GM21447 (cell line): Measurements from ENCODE around the gene PROM2.

Experiments used
- ATAC-seq: cut with Tn5 transposase; IDR thresholded peaks from one replicate; pipeline ENCODE4 v1.9.1; 2021; ENCODE audit not compliant: unreplicated experiment

Gene PROM2

GRCh38 chr2:95319481-95320343 is 45.5 kb downstream of the PROM2 start:
- ATAC-seq: no peak

GRCh38 chr2:95320344-95320712 is 46.1 kb downstream of the PROM2 start:
- ATAC-seq: no peak

GRCh38 chr2:95320986-95321767 is 46.9 kb downstream of the PROM2 start:
- no peak for ATAC-seq

GRCh38 chr2:95323347-95324155 is 49.3 kb downstream of the PROM2 start:
- no peak for ATAC-seq

GRCh38 chr2:95325026-95325425 is 50.8 kb downstream of the PROM2 start:
- no peak for ATAC-seq

- ATAC-seq: no peak
Measured at GRCh38 chr2:95325590-95326432, 51.6 kb downstream of the PROM2 start.

- no peak for ATAC-seq
Measured at GRCh38 chr2:95326433-95327140, 52.3 kb downstream of the PROM2 start.

GRCh38 chr2:95327861-95328260 is 53.6 kb downstream of the PROM2 start:
- ATAC-seq: no peak

GRCh38 chr2:95328358-95329125 is 54.3 kb downstream of the PROM2 start:
- ATAC-seq: no peak

- ATAC-seq: no peak
Measured at GRCh38 chr2:95329401-95329800, 55.2 kb downstream of the PROM2 start.

- no peak for ATAC-seq
Measured at GRCh38 chr2:95329891-95330793, 55.9 kb downstream of the PROM2 start.

GRCh38 chr2:95330794-95331338 is 56.6 kb downstream of the PROM2 start:
- ATAC-seq: no peak

- no peak for ATAC-seq
Measured at GRCh38 chr2:95331606-95332005, 57.4 kb downstream of the PROM2 start.

GRCh38 chr2:95332036-95332435 is 57.8 kb downstream of the PROM2 start:
- ATAC-seq: no peak

- ATAC-seq: no peak
Measured at GRCh38 chr2:95333056-95333455, 58.8 kb downstream of the PROM2 start.

- no peak for ATAC-seq
Measured at GRCh38 chr2:95333888-95334338, 59.7 kb downstream of the PROM2 start.

- no peak for ATAC-seq
Measured at GRCh38 chr2:95334916-95335641, 60.8 kb downstream of the PROM2 start.
